Caki2 (cell line): ENCODE measurements around the gene STAC. TPM values are rescaled to one million over a fixed set of nuclear protein-coding genes. Genes with fewer than 3 reads are reported as not detected.
"Not testable (repeated sequence)": the region's sequence is repeated elsewhere in the genome, so short reads cannot be mapped to it uniquely, and the experiment has no call there.

ENCODE experiments used
- DNase-seq: peaks from one replicate; pipeline ENCODE4 v3.0.0-alpha.2; 2015; ENCODE audit warnings: low read depth
- in situ Hi-C: cut with HindIII; loops from 2 replicates; pipeline ENCODE4 v1.10.0; 2016; ENCODE audit warnings: low sequenced_read_pairs, low pct_unique_long_range_greater_than_20kb, mixed read lengths
- total RNA-seq: library from RNA; depleted of rRNA; stranded (reverse); fragments of >200 nt; shearing (Covaris generic); gene quantifications from 2 replicates; pipeline ENCODE4 v1.2.3, GENCODE V29; 2014; ENCODE audit warnings: low replicate concordance

STAC gene
- total RNA-seq, 1 experiment from 2014 or later = 13.3 TPM

- DNase-seq = no peak
- in situ Hi-C loops = no loop called here
Observed at GRCh38 chr3:36494461-36495109, 114.3 kb downstream of the STAC start.

DNA sequence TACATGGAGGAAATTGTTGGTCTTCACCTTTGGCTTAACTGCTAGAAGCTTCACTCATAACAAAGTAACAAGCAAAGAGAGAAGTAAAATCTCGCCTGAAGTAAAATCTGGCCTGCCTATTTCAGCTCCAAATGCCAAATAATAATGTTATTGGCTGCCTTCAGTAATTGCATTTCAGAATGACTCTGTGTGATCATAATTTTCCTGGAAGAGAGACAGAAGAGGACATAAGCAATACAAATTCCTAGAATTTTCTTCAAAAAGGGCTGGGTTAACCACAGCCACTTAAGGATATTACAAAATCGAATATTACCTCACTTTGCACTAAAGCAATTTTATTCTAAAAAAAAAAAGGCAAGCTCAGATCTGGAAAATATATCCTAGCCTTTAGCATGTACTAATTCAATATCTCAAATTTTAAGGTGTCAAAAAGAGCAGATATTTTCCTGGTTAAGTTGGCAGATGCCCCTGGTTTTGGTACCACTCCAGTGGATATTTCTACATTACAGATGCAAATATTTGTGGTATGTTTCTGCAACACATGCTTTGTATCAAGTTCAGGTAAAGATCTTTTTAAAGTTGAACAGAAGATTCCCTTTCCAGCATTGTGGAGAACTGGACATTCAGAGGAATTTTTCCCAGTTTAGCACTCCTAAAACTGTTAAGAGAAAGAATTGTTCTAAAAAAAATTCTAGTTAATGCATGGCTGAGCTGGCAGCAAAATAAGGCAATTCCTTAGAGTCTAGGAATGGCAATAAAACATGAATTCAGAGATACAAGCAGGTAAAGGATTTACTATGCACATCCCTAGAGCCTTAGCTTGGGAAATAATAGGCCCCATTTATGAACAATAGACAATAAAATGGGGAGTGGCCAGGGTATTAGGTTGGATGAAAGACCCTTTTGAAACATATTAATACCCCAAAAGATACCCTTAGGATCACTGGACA is 116.7 kb downstream of the STAC start:
- DNase-seq = no peak
- in situ Hi-C loops = no loop called here

- in situ Hi-C loops, DNase-seq: not testable (repeated sequence)
Observed at GRCh38 chr3:36500053-36500452, 119.7 kb downstream of the STAC start.

DNA sequence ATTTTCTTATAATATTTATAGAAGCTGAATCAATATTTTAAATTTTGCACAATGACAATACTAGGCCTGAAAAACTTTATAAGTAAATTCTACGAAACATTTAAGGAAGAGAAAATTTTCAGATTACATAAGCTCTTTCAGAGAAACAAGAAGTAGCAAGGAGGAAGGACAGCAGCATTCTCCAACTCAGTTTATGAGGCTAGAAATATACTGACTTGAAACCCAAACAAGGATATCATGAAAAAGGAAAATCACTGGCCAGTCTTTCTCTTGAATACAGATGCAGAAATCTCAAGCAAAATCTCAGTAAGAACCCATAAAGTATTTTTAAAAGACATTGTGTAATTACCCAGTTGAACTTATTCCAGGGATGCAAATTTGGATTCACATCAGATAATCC is 121.3 kb downstream of the STAC start:
- in situ Hi-C loops = no loop called here
- DNase-seq = no peak

DNA sequence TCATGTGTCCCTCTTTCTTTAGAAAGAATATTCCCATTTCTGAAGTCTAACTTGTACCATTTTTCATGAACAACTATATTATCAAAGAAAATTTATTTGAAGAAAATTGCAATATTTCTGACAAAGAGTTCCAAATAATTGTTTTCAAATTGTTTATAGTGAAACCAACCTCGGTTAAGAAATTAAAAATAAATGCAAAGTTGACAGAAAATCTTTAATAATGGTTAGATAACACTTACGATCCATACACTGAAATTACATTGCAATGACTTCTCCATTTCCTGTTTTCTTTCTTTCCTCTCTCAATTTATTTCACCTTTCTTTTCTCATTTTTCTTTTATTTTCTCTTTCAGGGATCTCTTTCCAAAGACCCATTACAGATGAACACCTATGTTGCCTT is 125.1 kb downstream of the STAC start:
- in situ Hi-C loops = no loop called here
- DNase-seq = no peak

GRCh38 chr3:36511791-36512486 is 131.6 kb downstream of the STAC start:
- in situ Hi-C loops = no loop called here
- DNase-seq = no peak

DNA sequence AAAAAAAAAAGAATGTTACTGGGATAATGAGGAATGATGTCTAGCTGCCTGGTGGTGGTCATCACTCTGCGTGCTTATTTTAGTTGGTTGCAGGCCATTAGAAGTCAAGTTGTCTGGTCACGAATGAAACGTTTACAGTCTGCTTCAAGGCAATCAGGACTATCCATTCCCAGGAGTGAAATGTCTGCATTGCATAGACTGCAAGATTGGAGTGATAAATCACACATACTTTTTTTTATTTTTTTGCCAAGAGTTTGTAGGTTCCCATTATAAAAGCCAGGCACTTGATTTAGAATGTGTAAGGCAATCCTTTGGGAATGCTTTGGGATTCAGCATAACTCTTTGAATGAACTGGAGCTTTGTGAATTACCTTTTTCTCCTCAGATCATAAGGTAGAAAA is 132.3 kb downstream of the STAC start:
- no peak for DNase-seq
- in situ Hi-C loops = no loop called here

- in situ Hi-C loops = no loop called here
- no peak for DNase-seq
Observed at GRCh38 chr3:36514171-36514570, 133.9 kb downstream of the STAC start.

DNA sequence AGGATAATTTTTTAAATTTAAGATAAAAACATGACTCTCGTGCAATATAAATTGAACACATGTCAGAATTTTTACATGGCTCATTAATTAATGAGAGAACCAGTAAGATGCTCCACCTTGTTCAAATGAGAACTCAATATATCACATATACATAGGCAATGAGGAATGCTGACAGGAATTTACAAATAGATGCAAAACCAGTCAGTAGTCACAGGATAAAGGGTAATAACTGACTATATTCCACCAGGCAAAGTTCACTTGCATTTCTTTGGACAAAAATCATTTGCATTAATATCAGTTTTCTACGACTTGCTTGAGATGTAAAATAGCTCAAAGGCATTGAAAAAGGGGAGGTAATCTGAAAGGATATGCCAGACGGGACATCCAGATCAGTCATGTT is 139.4 kb downstream of the STAC start:
- DNase-seq = no peak
- in situ Hi-C loops = no loop called here

DNA sequence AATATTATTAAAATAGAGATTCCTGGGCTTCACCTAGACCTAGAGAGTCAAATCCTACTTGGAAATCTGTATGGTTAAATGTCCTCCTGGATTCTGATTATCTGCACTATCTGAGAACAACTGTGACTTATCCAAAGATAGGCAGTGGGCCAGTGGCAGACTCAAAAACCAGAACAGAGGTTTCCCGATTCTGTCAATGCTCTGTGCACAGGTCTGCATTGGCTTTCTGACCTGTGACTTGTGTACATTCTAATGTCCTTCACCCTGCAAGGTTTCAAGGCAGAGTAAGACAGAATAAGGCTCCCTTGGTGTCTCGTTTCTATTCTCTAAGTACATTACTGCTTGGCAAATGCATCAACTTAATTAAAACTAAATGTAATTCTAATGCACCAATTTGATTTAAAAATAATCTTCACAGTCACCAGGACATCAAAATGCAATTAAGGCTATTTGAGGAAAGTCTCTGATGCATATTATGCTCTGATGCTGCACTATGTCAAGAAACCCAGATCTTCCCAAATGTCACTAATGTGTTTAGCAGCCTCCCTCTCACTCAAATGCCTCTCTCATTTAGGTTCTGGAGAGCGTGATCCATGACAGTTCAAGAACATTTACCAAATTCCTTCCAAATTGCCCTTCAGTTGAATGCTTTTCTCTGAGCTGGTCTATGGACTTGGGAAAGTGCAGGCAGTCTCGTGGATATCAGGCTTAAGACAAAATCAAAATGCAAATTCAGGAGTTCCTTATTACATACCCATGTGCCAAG is 140.1 kb downstream of the STAC start:
- in situ Hi-C loops = no loop called here
- no peak for DNase-seq

- no peak for DNase-seq
- in situ Hi-C loops = no loop called here
Observed at GRCh38 chr3:36521007-36521379, 140.7 kb downstream of the STAC start.

- in situ Hi-C loops = no loop called here
- DNase-seq = no peak
Observed at GRCh38 chr3:36524560-36524959, 144.3 kb downstream of the STAC start.

- in situ Hi-C loops = no loop called here
- peak; percentile 59 for DNase-seq
Observed at GRCh38 chr3:36525115-36525801, 145.0 kb downstream of the STAC start.

GRCh38 chr3:36538136-36538749 is 157.9 kb downstream of the STAC start:
- no peak for DNase-seq
- in situ Hi-C loops = no loop called here

GRCh38 chr3:36540888-36541518 is 160.7 kb downstream of the STAC start:
- peak; percentile 9 for DNase-seq
- in situ Hi-C loops = no loop called here

DNA sequence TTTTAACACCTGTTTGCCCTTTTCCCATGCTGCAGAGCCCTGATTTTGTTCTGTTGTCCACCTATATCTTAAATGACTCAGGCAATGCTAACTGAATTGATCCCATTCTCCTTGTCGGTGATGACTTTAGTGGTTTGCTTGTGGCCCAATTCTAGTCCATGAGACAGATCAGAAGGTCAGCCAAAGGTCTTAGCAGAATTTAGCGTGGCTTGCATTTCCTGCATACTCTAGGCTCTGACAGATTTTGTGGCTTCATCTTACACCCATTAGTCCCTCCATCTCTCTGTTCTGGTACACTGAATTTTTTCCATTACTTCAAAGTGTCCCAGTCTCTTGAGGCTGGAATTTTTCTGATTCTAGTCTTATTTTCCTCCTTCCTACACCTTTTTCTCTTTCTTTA is 161.9 kb downstream of the STAC start:
- in situ Hi-C loops = no loop called here
- no peak for DNase-seq
